Brain microvascular endothelial cell (primary cell): ENCODE data around the gene ZC2HC1C.
"Not testable (repeated sequence)": the region's sequence is repeated elsewhere in the genome, so short reads cannot be mapped to it uniquely, and the experiment has no call there.

Experiments used
- DNase-seq: peaks from one replicate; pipeline ENCODE4 v3.0.0-alpha.2; 2020
- H3K27ac ChIP-seq: fragments of 250-450 bp; sonication (Bioruptor Pico); 2 replicates; pipeline ENCODE4 v1.5.1; 2020; ENCODE audit warnings: mild to moderate bottlenecking, moderate library complexity
- H3K27me3 ChIP-seq: fragments of 250-450 bp; sonication (Bioruptor Pico); replicated peaks from 2 replicates; pipeline ENCODE4 v1.5.1; 2020; ENCODE audit warnings: mild to moderate bottlenecking
- H3K36me3 ChIP-seq: fragments of 250-450 bp; sonication (Bioruptor Pico); replicated peaks from 2 replicates; pipeline ENCODE4 v1.5.1; 2020; ENCODE audit warnings: mild to moderate bottlenecking
- H3K4me3 ChIP-seq: 2 replicates; pipeline ENCODE4 v1.5.1; 2011; ENCODE audit warnings: low read depth, mild to moderate bottlenecking, control low read depth, low read length, moderate library complexity
- in situ Hi-C: cut with HindIII; loops from 2 replicates; pipeline ENCODE4 v1.10.0; 2017; ENCODE audit warnings: low sequenced_read_pairs, low pct_ligation_motif_present
- TF ChIP-seq, protein P1 (sequence below): IDR thresholded peaks from 2 replicates; pipeline ENCODE4 v1.5.1; 2011; ENCODE audit warnings: low read depth, mild to moderate bottlenecking, moderate library complexity, low read length, control low read depth, inconsistent platforms; ENCODE audit errors: missing control alignments

Gene ZC2HC1C

DNA sequence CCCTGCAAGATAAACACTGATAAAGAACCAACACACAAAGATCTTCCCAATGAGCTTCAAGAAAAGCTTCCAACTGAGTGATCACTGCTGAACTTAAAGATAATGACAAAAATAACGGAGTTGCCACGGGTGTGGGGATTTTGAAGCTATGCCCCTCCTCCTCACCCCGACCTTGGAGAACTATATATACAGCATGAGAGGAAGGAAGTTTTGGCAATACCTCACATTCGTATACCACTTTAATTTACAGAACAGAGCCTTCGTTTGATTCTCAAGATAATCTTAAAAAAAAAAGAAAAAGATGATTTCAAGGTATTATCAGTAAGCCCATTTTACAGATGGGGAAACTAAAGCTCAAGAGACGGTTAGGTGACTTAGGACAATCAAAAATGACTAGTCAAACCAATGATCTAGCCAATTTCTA, 56.7 kb downstream of the ZC2HC1C start:
- no peaks in the 10 kb centered on the region for H3K27me3 ChIP-seq
- H3K36me3 ChIP-seq: no peaks in the 10 kb centered on the region
- H3K27ac ChIP-seq: peak overlapping the region; percentile 94
- no peak for DNase-seq
- in situ Hi-C loops: no loop called here
- TF ChIP-seq, protein P1, sequence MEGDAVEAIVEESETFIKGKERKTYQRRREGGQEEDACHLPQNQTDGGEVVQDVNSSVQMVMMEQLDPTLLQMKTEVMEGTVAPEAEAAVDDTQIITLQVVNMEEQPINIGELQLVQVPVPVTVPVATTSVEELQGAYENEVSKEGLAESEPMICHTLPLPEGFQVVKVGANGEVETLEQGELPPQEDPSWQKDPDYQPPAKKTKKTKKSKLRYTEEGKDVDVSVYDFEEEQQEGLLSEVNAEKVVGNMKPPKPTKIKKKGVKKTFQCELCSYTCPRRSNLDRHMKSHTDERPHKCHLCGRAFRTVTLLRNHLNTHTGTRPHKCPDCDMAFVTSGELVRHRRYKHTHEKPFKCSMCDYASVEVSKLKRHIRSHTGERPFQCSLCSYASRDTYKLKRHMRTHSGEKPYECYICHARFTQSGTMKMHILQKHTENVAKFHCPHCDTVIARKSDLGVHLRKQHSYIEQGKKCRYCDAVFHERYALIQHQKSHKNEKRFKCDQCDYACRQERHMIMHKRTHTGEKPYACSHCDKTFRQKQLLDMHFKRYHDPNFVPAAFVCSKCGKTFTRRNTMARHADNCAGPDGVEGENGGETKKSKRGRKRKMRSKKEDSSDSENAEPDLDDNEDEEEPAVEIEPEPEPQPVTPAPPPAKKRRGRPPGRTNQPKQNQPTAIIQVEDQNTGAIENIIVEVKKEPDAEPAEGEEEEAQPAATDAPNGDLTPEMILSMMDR: no peak
- peak overlapping the region; percentile 76 for H3K4me3 ChIP-seq

DNA sequence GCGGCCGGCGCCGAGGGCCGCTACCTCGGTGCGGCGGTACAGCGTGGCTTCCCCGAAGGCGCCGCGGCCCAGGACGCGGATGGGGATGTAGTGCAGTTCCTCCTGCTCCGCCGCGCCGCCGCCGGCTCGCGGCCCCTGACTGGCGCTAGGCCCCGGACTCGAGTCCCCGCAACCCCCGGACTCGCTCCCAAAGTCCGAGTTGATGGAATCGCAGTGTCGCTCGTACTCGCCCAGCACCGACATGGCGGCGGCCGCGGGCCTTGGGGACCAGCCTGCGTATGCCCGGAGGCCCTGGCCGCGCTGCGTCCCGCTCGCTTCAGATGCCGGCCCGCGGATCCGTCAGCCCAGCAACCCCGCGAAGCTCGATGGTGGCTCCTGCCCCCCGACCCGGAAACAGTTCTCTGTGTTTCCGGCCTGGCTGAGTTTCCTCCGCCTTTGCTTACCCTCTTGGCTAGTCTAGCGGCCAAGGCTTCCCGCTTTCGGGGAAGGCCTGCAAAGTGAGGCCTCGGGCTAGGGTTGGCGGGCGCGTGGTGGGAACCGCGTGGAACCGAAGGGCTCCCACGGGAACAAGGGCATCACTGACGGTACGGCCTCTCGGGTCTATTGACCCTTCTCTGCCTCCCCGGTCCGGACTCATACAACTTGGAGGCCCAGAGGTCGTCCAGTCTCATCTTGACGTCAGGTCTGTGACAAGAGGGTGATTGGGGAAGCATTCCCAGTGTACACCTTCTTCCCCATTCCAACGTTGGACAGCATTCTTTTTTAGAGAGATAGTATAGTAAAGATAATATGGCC, 57.4 kb downstream of the ZC2HC1C start, which contains the start of gene NEK9:
Gene NEK9 (minus strand): TSS at position 370 of the 795 bp plus-strand sequence. CDS start 127 bp downstream, at position 243.
- in situ Hi-C loops: no loop called here
- Histone ChIP-seq H3K4me3 (peak within 1 kb of the TSS; percentile 76), H3K36me3 (no peaks in the 10 kb centered on the region), H3K27me3 (no peaks in the 10 kb centered on the region), H3K27ac (peak within 1 kb of the TSS; percentile 94)
- TF ChIP-seq, protein P1: no peak
- peak; percentile 77 for DNase-seq

DNA sequence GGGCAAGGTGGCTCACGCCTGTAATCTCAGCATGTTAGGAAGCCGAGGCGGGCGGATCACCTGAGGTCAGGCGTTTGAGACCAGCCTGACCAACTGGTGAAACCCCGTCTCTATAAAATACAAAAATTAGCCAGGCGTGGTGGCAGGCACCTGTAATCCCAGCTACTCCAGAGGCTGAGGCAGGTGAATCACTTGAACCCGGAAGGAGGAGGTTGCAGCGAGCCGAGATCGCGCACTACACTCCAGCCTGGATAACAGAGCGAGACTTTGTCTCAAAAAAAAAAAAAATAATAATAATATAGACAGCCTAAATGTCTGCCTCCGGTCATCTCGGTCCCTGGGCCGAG, 58.0 kb downstream of the ZC2HC1C start:
- H3K27me3 ChIP-seq, H3K36me3 ChIP-seq, in situ Hi-C loops, DNase-seq: not testable (repeated sequence)
- Histone ChIP-seq H3K4me3 (peak overlapping the region; percentile 76), H3K27ac (peak overlapping the region; percentile 94)

DNA sequence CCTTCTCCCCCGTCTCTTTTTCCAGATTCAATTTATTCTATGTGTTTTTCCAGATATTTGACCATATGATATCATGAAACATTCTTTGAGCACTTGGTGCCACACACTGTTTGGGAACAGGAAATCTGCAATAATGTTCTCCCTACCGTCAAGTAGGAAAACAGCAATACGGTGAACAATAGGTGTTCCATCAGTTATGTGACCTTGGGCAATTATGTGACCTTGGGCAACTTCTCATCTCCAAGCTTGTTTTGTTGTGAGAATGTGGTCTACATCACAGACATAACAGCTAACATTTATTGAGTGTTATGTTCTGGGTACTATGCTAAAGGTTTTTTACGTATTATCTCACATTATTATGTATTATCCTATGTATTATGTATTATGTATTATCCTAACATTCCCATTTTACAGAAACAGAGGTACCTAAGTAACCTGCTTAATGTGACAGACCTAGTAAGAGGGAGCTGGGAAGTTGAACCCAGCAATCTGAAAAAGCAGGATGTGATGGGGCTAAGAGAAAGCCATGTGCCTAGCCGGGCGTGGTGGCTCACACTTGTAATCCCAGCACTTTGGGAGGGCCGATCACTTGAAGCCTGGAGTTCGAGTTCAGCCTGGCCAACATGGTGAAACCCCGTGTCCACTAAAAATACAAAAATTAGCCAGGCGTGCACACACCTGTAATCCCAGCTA, 58.6 kb downstream of the ZC2HC1C start:
- TF ChIP-seq, protein P1: no peak
- in situ Hi-C loops: no loop called here
- Histone ChIP-seq H3K27ac (no peak overlapping the region), H3K27me3 (no peaks in the 10 kb centered on the region), H3K36me3 (no peaks in the 10 kb centered on the region), H3K4me3 (peak overlapping the region; percentile 76)
- no peak for DNase-seq

DNA sequence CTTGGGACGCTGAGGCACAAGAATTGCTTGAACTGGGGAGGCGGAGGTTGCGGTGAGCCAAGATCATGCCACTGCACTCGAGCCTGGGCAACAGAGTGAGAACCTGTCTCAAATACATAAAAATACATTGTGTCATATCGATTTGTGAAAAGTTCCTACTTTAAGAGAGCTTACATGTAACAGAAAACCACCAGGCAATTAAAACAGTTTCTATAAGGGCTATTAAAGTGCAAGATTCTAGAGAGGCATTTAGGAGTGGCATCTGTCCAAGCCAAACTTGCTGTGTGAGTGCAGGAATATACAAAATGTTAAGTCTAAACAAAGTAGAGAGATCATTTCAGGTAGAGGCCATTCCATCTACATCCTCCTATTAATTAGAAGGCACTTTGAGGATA, 59.2 kb downstream of the ZC2HC1C start:
- peaks cover 5% of the 10 kb centered on the region for H3K36me3 ChIP-seq
- TF ChIP-seq, protein P1: no peak
- no peak overlapping the region for H3K27ac ChIP-seq
- in situ Hi-C loops: no loop called here
- H3K27me3 ChIP-seq: no peaks in the 10 kb centered on the region
- DNase-seq: no peak
- H3K4me3 ChIP-seq: no peak overlapping the region
